SU-DHL-6 (cell line): ENCODE data around the gene ODAM.

ENCODE experiments used
- H2AFZ ChIP-seq: fragments of 200-600 bp; sonication (generic); 2 replicates; pipeline ENCODE4 v1.6.1; 2014; ENCODE audit warnings: low read depth, mild to moderate bottlenecking, moderate library complexity, mixed read lengths, antibody characterized with exemption, low read length; ENCODE audit not compliant: severe bottlenecking
- H3F3A ChIP-seq: fragments of 200-600 bp; shearing (Covaris generic); 2 replicates; pipeline ENCODE4 v1.6.0; 2016; ENCODE audit warnings: antibody characterized with exemption, mild to moderate bottlenecking; ENCODE audit not compliant: insufficient read depth
- H3K27ac ChIP-seq: fragments of 200-600 bp; sonication (generic); 2 replicates; pipeline ENCODE4 v1.5.1; 2016; ENCODE audit warnings: low read depth, mild to moderate bottlenecking, low read length, moderate library complexity, mixed read lengths
- H3K27me3 ChIP-seq: fragments of 200-600 bp; sonication (generic), shearing (Covaris generic); 2 replicates; pipeline ENCODE4 v1.6.0; 2014; ENCODE audit warnings: mild to moderate bottlenecking, low read length
- H3K36me3 ChIP-seq: fragments of 200-600 bp; sonication (generic); 2 replicates; pipeline ENCODE4 v1.6.1; 2014; ENCODE audit warnings: mild to moderate bottlenecking, low read length, mixed read lengths
- H3K4me2 ChIP-seq: fragments of 300-600, 200-600 bp; shearing (Covaris generic), sonication (generic); 2 replicates; pipeline ENCODE4 v1.6.0; 2014; ENCODE audit warnings: low read length, low read depth, mild to moderate bottlenecking; ENCODE audit not compliant: poor library complexity, severe bottlenecking
- H3K4me3 ChIP-seq: fragments of 200-600 bp; sonication (generic); 2 replicates; pipeline ENCODE4 v1.5.1; 2014; ENCODE audit warnings: antibody characterized with exemption, low read length, mild to moderate bottlenecking, mixed read lengths; ENCODE audit not compliant: insufficient read depth, poor library complexity, severe bottlenecking
- H3K79me2 ChIP-seq: fragments of 200-600 bp; sonication (generic); 2 replicates; pipeline ENCODE4 v1.6.1; 2014; ENCODE audit warnings: mild to moderate bottlenecking, low read length, moderate library complexity; ENCODE audit not compliant: insufficient read depth
- H3K9ac ChIP-seq: fragments of 200-600 bp; sonication (generic); 2 replicates; pipeline ENCODE4 v1.7.0; 2014; ENCODE audit warnings: mild to moderate bottlenecking, low read length
- H3K9me2 ChIP-seq: fragments of 200-600 bp; sonication (generic); replicated peaks from 2 replicates; pipeline ENCODE4 v1.6.1; 2014; ENCODE audit warnings: low read length; ENCODE audit not compliant: insufficient read depth
- H3K9me3 ChIP-seq: fragments of 200-600 bp; sonication (generic); 2 replicates; pipeline ENCODE4 v1.6.1; 2014; ENCODE audit warnings: low read length, mixed read lengths; ENCODE audit not compliant: insufficient read depth
- H4K20me1 ChIP-seq: fragments of 200-600 bp; sonication (generic); 2 replicates; pipeline ENCODE4 v1.6.1; 2014; ENCODE audit warnings: low read depth, mild to moderate bottlenecking, antibody characterized with exemption, low read length, moderate library complexity, mixed read lengths
- EZH2phosphoT487 ChIP-seq: fragments of 200-600 bp; sonication (generic), shearing (Covaris generic); conservative IDR thresholded peaks from 2 replicates; pipeline ENCODE4 v1.6.1; 2018; ENCODE audit warnings: mild to moderate bottlenecking, antibody characterized with exemption, low read length, moderate library complexity, mixed read lengths
- TF ChIP-seq, protein P1 (sequence below): fragments of 200-600 bp; sonication (generic); IDR thresholded peaks from one replicate; pipeline ENCODE4 v1.5.1; 2017; ENCODE audit warnings: antibody characterized with exemption, mild to moderate bottlenecking, low read length, moderate library complexity; ENCODE audit not compliant: insufficient read depth, poor library complexity, severe bottlenecking

The ODAM gene

GRCh38 chr4:70153937-70154336, 41.6 kb upstream of the ODAM start, which contains the start of gene PRR27:
TSS of gene PRR27 (plus strand) at chr4:70154237. CDS start at chr4:70154376, 139 bp downstream.
- H3K79me2 ChIP-seq: no peaks in the 10 kb centered on the region
- H3K9me3 ChIP-seq: no peaks in the 10 kb centered on the region
- H3K9me2 ChIP-seq: no peaks in the 10 kb centered on the region
- H3K27me3 ChIP-seq: no peaks in the 10 kb centered on the region
- H3K36me3 ChIP-seq: no peaks in the 10 kb centered on the region
- no peaks in the 10 kb centered on the region for H3F3A ChIP-seq
- TF ChIP-seq, protein P1, sequence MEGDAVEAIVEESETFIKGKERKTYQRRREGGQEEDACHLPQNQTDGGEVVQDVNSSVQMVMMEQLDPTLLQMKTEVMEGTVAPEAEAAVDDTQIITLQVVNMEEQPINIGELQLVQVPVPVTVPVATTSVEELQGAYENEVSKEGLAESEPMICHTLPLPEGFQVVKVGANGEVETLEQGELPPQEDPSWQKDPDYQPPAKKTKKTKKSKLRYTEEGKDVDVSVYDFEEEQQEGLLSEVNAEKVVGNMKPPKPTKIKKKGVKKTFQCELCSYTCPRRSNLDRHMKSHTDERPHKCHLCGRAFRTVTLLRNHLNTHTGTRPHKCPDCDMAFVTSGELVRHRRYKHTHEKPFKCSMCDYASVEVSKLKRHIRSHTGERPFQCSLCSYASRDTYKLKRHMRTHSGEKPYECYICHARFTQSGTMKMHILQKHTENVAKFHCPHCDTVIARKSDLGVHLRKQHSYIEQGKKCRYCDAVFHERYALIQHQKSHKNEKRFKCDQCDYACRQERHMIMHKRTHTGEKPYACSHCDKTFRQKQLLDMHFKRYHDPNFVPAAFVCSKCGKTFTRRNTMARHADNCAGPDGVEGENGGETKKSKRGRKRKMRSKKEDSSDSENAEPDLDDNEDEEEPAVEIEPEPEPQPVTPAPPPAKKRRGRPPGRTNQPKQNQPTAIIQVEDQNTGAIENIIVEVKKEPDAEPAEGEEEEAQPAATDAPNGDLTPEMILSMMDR: no peak
- no peak for TF ChIP-seq EZH2phosphoT487
- no peak within 1 kb of the TSS for H3K4me2 ChIP-seq
- no peak within 1 kb of the TSS for H3K4me3 ChIP-seq
- no peak within 1 kb of the TSS for H2AFZ ChIP-seq
- no peak within 1 kb of the TSS for H3K27ac ChIP-seq
- no peak within 1 kb of the TSS for H3K9ac ChIP-seq
- H4K20me1 ChIP-seq: no peaks in the 10 kb centered on the region

DNA sequence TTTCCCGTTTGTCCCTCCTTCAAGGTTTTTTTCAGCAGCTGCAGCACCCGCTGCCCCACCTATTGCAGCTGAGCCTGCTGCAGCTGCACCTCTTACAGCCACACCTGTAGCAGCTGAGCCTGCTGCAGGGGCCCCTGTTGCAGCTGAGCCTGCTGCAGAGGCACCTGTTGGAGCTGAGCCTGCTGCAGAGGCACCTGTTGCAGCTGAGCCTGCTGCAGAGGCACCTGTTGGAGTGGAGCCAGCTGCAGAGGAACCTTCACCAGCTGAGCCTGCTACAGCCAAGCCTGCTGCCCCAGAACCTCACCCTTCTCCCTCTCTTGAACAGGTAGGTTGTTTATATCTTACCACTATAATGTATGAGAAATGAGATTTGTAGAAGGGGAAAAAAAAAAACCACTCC, 36.9 kb upstream of the ODAM start:
- no peaks in the 10 kb centered on the region for H3F3A ChIP-seq
- H2AFZ ChIP-seq: no peak overlapping the region
- H3K4me3 ChIP-seq: no peak overlapping the region
- H3K4me2 ChIP-seq: no peak overlapping the region
- H3K79me2 ChIP-seq: no peaks in the 10 kb centered on the region
- H3K9ac ChIP-seq: no peak overlapping the region
- no peaks in the 10 kb centered on the region for H3K9me2 ChIP-seq
- no peaks in the 10 kb centered on the region for H3K27me3 ChIP-seq
- TF ChIP-seq, protein P1: no peak
- no peak for TF ChIP-seq EZH2phosphoT487
- no peaks in the 10 kb centered on the region for H4K20me1 ChIP-seq
- H3K36me3 ChIP-seq: no peaks in the 10 kb centered on the region
- no peak overlapping the region for H3K27ac ChIP-seq
- no peaks in the 10 kb centered on the region for H3K9me3 ChIP-seq

DNA sequence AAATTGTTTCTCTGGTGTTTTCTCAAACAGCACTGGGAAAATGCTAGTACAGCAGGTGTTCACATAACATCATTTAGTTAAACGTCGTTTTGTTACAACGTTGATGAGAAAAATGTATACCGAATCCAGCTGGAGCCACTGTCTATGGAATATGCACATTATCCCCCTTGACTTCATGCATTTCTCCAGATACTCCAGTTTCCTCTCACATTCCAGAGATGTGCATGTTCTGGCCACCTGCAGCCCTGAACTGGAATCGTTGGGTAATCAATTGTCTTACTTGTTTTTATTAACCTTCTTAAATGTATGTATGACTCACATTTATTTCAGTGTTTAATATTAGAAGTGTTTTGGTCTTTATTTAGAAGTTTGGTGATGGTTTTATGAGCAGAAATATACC, 18.4 kb upstream of the ODAM start:
- Histone ChIP-seq H3K79me2 (no peaks in the 10 kb centered on the region), H3K27ac (no peak overlapping the region), H3K36me3 (no peaks in the 10 kb centered on the region), H2AFZ (no peak overlapping the region), H3K9ac (no peak overlapping the region), H4K20me1 (no peaks in the 10 kb centered on the region), H3K4me3 (no peak overlapping the region), H3F3A (no peaks in the 10 kb centered on the region), H3K4me2 (no peak overlapping the region), H3K9me2 (no peaks in the 10 kb centered on the region), H3K9me3 (no peaks in the 10 kb centered on the region), H3K27me3 (no peaks in the 10 kb centered on the region)
- no peak for TF ChIP-seq EZH2phosphoT487
- TF ChIP-seq, protein P1: no peak
